IPS-NIHi7 (cell line): ENCODE data around the gene KBTBD4.
A peak's percentile ranks its signal among the peaks of the same experiment; 100 is the strongest.
"Not testable (repeated sequence)": the region's sequence is repeated elsewhere in the genome, so short reads cannot be mapped to it uniquely, and the experiment has no call there.

Source experiments
- DNase-seq: peaks from one replicate; pipeline ENCODE4 v3.0.0; 2012; ENCODE audit warnings: mixed read lengths; ENCODE audit errors: extremely low spot score

Gene KBTBD4

DNA sequence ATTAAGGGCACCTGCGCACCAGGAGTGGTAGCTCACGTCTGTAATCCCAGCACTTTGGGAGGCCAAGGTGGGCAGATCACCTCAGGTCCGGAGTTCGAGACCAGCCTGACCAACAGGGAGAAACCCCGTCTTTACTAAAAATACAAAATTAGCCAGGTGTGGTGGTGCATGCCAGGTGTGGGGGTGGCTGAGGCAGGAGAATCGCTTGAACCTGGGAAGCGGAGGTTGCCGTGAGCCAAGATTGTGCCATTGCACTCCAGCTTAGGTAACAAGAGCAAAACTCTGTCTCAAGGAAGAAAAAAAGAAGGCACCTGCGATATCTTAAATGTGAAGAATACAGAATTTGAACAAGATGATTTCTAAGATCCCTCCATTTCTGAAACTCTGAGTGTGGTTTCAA is 52.7 kb downstream of the KBTBD4 start:
- DNase-seq: not testable (repeated sequence)

DNA sequence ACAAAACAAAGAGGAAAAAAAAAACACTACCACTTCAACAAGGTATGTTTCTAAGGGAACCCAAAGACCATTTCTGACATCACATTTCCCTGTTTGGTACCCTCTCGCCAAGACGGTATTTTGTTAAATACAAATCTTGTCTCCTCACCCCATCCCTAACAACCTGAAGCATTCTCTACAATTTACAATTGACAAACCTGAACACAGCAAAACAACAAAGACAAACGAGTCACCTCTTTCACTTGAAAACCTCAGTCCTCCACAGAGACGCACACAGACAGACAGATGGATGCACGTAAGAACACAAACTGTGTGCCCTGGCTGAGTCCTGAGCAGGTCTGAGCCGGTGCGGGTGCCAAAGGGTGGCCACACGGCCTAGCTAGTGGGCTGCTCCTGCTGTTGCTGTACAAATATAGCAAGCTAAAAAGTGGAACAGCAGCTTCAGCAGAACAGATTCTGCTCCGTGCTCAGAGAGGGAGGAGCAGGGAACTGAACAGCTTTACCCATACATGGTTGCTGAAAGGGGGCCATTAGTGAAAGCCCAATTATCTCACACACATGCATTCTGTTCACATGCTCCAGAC is 54.4 kb downstream of the KBTBD4 start:
- DNase-seq: no peak

DNA sequence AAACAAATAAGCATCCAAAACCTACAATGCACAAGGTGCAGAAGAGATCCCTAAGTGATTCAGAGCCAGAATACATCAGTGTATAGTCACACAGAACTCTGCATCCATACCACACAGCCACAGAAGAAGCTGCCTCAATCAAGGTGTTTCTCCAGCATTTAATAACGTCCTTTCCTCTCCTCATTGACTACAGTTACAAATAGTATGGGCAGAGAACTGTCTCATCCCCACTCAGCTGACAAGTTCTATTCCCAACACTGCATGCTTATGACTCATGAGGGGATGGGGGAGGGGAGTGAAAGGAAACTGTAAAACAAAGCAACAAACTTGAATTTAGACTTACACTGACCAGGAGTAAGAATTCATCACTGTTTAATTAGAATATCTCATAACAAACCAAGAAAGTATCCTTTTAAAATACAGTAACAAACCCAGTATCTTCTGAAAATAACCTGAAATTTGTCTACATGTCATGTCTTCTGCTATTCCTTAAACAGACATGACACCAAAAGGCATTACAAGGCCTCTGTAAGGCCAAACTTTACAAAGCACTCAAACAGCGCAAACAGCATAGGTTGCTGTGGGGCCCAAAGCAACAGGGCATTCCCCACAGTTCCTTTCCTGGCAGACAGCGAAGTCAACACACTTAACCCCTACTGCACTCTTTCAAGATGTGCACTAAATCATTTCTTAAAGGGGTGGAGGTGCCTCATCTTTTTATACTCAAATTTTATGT is 55.1 kb downstream of the KBTBD4 start:
- peak; percentile 32 for DNase-seq
